ENCODE measurements around the gene NSMCE1.
A peak's percentile ranks its signal among the peaks of the same experiment; 100 is the strongest.

Gene NSMCE1

GRCh38 chr16:27242398-27242797 is 26.2 kb downstream of the NSMCE1 start:
- no peak for DNase-seq

- no peak for DNase-seq
Observed at GRCh38 chr16:27241658-27242057, 26.9 kb downstream of the NSMCE1 start.

- DNase-seq: no peak
Observed at GRCh38 chr16:27240948-27241531, 27.5 kb downstream of the NSMCE1 start.

GRCh38 chr16:27239906-27240655 is 28.5 kb downstream of the NSMCE1 start:
- DNase-seq: no peak

GRCh38 chr16:27239026-27239425 is 29.5 kb downstream of the NSMCE1 start:
- DNase-seq: no peak

- DNase-seq: no peak
Observed at GRCh38 chr16:27238591-27238990, 30.0 kb downstream of the NSMCE1 start.

- peak; percentile 33 for DNase-seq
Observed at GRCh38 chr16:27238016-27238587, 30.5 kb downstream of the NSMCE1 start.

GRCh38 chr16:27237219-27238015 is 31.2 kb downstream of the NSMCE1 start:
- peak; percentile 87 for DNase-seq

- no peak for DNase-seq
Observed at GRCh38 chr16:27236635-27237218, 31.8 kb downstream of the NSMCE1 start.

GRCh38 chr16:27235938-27236245 is 32.7 kb downstream of the NSMCE1 start:
- DNase-seq: no peak

GRCh38 chr16:27235055-27235937 is 33.3 kb downstream of the NSMCE1 start:
- DNase-seq: peak; percentile 92

GRCh38 chr16:27234603-27235002 is 34.0 kb downstream of the NSMCE1 start:
- peak; percentile 26 for DNase-seq

GRCh38 chr16:27234171-27234570 is 34.4 kb downstream of the NSMCE1 start:
- no peak for DNase-seq

GRCh38 chr16:27233731-27234130 is 34.8 kb downstream of the NSMCE1 start:
- no peak for DNase-seq

- no peak for DNase-seq
Observed at GRCh38 chr16:27232901-27233625, 35.5 kb downstream of the NSMCE1 start.

GRCh38 chr16:27232061-27232900 is 36.3 kb downstream of the NSMCE1 start:
- peak; percentile 16 for DNase-seq

- no peak for DNase-seq
Observed at GRCh38 chr16:27231692-27232060, 36.9 kb downstream of the NSMCE1 start.

GRCh38 chr16:27230562-27231001 is 38.0 kb downstream of the NSMCE1 start:
- DNase-seq: peak; percentile 76

GRCh38 chr16:27229891-27230470 is 38.6 kb downstream of the NSMCE1 start:
- no peak for DNase-seq
